Gastroesophageal sphincter (tissue), 3 donors: ENCODE measurements around the gene IQSEC1.

Source experiments
- CTCF ChIP-seq, 4 experiments: fragments of 200-600 bp in 2 of 4; fragments of 450-650 bp in 2 of 4; sonication (generic) in 1 of 4; IDR thresholded peaks; one replicate each; pipeline ENCODE4 v1.5.1; 2017 to 2019; ENCODE audit warnings: antibody characterized with exemption in 4 of 4, mild to moderate bottlenecking in 2 of 4, moderate library complexity in 2 of 4
- EP300 ChIP-seq: sonication (generic); formaldehyde crosslinking; IDR thresholded peaks from one replicate; pipeline ENCODE4 v1.6.1; 2017; ENCODE audit warnings: antibody characterized with exemption, mild to moderate bottlenecking

- TF ChIP-seq EP300 (no peak), CTCF (IDR thresholded peaks at IDR 0.05) (no peak)
Measured at GRCh38 chr3:12969486-12969885, 103.7 kb downstream of the IQSEC1 start.
